Purkinje cell (primary cell): ENCODE data around the gene ARAP1. TPM values are rescaled to one million over a fixed set of nuclear protein-coding genes. Genes with fewer than 3 reads are reported as not detected.

Experiments
- polyA plus RNA-seq: library from polyadenylated mRNA; unstranded; fragments of >200 nt; fragmentation: Nextera tagmentation; gene quantifications from 2 replicates; pipeline ENCODE4 v1.2.1, GENCODE V29; 2014

Gene ARAP1
- polyA plus RNA-seq, result 1.3 and 3.6 TPM in 2 replicates

GRCh38 chr11:72752088-72752914, at the start of gene ARAP1:
ARAP1 (minus strand) TSS chr11:72752408; CDS start chr11:72727128, 25,280 bp downstream.

GRCh38 chr11:72793425-72794367, 41.5 kb upstream of the ARAP1 start, which contains the start of gene STARD10:
STARD10 (minus strand) TSS chr11:72794047; CDS start chr11:72781181, 12,866 bp downstream.

GRCh38 chr11:72673943-72674828, 78.0 kb downstream of the ARAP1 start, which contains the start of gene PDE2A:
PDE2A (minus strand) TSS chr11:72674422; CDS start chr11:72674207, 215 bp downstream.

Other genes with a start within 250 kb of the ARAP1 start
- 4.7 and 6.0 TPM in 2 replicates for gene PDE2A, start 78.0 kb downstream of the ARAP1 start, polyA plus RNA-seq
- gene STARD10, start 41.6 kb upstream of the ARAP1 start, polyA plus RNA-seq, result not detected in 2 replicates
- 0.26 and 1.9 TPM in 2 replicates for gene ATG16L2, start 62.0 kb upstream of the ARAP1 start, polyA plus RNA-seq